ENCODE measurements around the gene UVRAG.

The UVRAG gene

DNA sequence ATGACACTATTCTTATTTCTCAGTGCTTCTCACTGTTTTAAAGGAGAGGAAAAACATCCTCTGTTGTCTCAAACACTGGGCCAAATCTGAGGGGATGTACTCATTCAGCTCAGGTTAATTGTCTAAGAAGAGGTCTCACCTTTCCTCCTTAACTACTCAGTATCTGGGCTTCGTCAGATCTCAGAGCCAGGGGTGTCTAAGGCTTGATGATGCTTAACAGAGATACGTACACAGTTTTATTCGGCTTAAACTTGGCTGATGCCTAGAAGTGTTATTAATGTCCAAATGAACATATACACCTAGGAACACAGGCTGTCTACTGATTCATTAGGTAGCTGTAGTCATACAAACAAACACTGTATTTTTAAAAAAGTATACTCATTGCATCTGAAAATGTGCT lies 85.8 kb downstream of the UVRAG start:
- TF ChIP-seq ZBTB7A (IDR thresholded peaks at IDR 0.05; ENCODE audit: low read depth) (no peak), TAF1 (IDR thresholded peaks at IDR 0.05; ENCODE audit: low read depth) (no peak)

DNA sequence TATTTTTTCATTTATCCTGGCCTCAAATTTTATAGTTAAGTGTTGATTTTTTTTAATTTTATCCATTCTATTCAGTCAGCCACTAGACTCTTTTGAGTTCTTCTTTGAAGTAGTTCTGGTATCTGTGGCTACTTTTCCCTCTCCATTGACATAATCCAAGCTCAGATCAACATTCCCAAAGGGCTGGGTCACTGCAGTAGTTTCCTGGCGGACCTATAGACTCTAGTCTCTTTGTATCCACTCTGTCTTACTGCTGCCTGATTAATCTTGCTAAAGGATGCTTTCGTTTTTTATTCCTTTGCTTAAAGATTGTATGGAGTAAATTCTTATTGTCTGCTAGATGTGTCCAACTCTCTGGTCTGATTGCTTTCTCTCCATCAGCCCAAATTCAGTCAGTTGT lies 87.6 kb downstream of the UVRAG start:
- TF ChIP-seq, protein P1, sequence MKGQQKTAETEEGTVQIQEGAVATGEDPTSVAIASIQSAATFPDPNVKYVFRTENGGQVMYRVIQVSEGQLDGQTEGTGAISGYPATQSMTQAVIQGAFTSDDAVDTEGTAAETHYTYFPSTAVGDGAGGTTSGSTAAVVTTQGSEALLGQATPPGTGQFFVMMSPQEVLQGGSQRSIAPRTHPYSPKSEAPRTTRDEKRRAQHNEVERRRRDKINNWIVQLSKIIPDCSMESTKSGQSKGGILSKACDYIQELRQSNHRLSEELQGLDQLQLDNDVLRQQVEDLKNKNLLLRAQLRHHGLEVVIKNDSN (IDR thresholded peaks at IDR 0.05): no peak
- TF ChIP-seq, protein P2, sequence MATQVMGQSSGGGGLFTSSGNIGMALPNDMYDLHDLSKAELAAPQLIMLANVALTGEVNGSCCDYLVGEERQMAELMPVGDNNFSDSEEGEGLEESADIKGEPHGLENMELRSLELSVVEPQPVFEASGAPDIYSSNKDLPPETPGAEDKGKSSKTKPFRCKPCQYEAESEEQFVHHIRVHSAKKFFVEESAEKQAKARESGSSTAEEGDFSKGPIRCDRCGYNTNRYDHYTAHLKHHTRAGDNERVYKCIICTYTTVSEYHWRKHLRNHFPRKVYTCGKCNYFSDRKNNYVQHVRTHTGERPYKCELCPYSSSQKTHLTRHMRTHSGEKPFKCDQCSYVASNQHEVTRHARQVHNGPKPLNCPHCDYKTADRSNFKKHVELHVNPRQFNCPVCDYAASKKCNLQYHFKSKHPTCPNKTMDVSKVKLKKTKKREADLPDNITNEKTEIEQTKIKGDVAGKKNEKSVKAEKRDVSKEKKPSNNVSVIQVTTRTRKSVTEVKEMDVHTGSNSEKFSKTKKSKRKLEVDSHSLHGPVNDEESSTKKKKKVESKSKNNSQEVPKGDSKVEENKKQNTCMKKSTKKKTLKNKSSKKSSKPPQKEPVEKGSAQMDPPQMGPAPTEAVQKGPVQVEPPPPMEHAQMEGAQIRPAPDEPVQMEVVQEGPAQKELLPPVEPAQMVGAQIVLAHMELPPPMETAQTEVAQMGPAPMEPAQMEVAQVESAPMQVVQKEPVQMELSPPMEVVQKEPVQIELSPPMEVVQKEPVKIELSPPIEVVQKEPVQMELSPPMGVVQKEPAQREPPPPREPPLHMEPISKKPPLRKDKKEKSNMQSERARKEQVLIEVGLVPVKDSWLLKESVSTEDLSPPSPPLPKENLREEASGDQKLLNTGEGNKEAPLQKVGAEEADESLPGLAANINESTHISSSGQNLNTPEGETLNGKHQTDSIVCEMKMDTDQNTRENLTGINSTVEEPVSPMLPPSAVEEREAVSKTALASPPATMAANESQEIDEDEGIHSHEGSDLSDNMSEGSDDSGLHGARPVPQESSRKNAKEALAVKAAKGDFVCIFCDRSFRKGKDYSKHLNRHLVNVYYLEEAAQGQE (IDR thresholded peaks at IDR 0.05; ENCODE audit: low read depth): no peak
- TF ChIP-seq FOXM1 (IDR thresholded peaks at IDR 0.05; ENCODE audit: borderline replicate concordance, low read depth): no peak

DNA sequence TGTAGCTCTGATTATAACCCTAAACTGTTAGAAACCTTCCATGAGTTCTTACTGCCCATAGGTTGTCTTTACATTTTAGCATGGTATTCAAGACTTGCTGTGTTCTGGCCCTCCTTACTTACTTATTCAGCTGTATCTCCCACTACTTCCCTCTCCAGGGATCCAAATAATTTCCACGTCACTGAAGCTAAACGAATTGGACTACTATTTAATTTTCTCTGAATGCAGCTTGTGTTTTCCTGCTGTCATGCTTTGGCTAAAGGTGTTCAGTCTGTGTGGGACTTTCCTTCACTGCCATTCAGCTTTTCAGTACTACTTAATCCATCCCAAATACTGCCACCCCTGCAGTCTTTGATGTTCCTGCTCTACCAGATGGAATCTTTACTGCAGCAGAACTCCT lies 88.3 kb downstream of the UVRAG start:
- TF ChIP-seq, protein P3, sequence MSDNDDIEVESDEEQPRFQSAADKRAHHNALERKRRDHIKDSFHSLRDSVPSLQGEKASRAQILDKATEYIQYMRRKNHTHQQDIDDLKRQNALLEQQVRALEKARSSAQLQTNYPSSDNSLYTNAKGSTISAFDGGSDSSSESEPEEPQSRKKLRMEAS (IDR thresholded peaks at IDR 0.05): no peak
- TF ChIP-seq FOXM1 (IDR thresholded peaks at IDR 0.05; ENCODE audit: borderline replicate concordance, low read depth): no peak

DNA sequence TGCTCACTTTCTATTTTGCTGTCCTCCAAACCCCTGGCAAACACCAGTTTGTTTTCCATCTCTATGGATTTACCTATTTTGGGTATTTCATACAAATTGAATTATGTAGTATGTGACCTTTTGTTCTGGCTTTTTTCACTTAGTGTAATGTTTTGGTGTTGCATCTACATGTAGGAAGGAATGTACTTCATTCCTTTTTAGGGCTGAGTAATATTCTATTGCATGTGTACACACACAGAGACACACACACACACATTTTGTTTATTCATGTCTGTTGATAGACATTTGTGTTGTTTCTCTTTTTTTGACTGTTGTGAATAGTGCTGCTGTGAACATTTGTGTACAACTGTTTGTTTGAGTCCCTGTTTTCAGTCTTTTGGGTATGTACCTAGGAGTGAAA lies 90.4 kb downstream of the UVRAG start:
- TF ChIP-seq RAD21 (IDR thresholded peaks at IDR 0.05; ENCODE audit: low read depth) (no peak), NFIC (IDR thresholded peaks at IDR 0.05) (no peak), TAF1 (IDR thresholded peaks at IDR 0.05; ENCODE audit: low read depth) (no peak), FOXM1 (IDR thresholded peaks at IDR 0.05; ENCODE audit: borderline replicate concordance, low read depth) (no peak), CEBPB (IDR thresholded peaks at IDR 0.05) (no peak), YY1 (IDR thresholded peaks at IDR 0.05; ENCODE audit: low read depth) (no peak), EGR1 (IDR thresholded peaks at IDR 0.05) (no peak), EP300 (IDR thresholded peaks at IDR 0.05; ENCODE audit: borderline replicate concordance) (no peak)
- TF ChIP-seq, protein P1 (IDR thresholded peaks at IDR 0.05): no peak
- TF ChIP-seq, protein P3 (IDR thresholded peaks at IDR 0.05): no peak

DNA sequence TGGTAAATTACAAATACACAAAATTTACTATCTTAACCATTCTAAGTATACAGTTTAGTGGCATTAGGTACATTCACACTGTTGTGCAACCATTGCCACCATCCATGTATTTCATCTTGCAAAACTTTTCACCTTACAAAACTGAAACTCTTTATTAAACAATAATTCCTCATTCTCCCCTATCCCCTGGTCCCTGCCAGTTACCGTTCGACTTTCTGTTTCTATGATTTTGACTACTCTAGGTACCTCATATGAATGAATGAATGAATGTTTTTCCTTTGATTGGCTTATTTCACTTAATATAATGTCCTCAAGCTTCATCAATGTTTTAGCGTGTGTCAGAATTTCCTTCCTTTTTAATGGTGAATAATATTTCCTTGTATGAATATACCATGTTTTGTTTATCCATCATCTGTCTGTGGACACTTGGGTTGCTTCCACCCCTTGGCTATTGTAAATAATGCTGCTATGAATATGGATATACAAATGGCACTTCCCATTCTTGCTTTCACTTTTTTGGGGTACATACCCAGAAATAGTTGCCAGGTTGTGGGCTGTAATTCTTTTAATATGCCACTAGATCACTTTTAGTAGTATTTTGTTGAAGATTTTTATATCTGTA lies 93.0 kb downstream of the UVRAG start:
- TF ChIP-seq EGR1 (IDR thresholded peaks at IDR 0.05) (no peak), CEBPB (IDR thresholded peaks at IDR 0.05) (no peak), TEAD4 (IDR thresholded peaks at IDR 0.05) (no peak), EP300 (IDR thresholded peaks at IDR 0.05; ENCODE audit: borderline replicate concordance) (no peak), TAF1 (IDR thresholded peaks at IDR 0.05; ENCODE audit: low read depth) (no peak), TCF12 (IDR thresholded peaks at IDR 0.05; ENCODE audit: low read depth) (no peak)

DNA sequence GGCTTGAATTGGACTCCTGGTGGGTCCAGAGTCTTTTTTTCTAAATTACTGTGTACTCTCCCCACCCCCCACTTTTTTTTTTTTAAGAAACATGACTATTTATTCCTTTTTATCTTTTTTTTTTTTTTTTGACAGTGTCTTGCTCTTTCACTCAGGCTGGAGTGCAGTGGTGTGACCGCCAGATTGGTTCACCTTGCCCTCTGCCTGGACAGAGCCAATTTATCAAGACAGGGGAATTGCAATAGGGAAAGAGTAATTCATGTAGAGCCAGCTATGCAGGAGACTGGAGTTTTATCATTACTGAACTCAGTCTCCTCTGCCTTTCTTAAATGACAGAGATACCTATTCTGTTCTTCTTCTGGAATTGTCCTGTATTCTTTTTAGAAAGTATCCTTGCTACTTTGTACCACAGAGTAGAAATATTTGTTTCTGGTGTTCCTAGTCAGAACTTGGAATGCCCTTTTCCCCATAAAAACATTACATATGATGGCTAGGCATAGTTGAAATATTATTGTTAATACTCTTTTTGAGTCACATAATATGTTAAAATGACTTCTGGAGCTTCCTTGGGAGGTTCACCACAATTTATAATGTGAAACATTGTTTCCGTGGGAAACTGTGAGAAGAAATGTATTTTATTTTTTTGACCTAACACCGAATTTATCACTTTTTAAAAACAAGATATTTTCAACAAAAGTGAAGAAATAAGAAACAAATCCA lies 95.6 kb downstream of the UVRAG start:
- TF ChIP-seq FOXM1 (IDR thresholded peaks at IDR 0.05; ENCODE audit: borderline replicate concordance, low read depth) (no peak), CREB1 (IDR thresholded peaks at IDR 0.05; ENCODE audit: low read depth) (no peak), RAD21 (IDR thresholded peaks at IDR 0.05; ENCODE audit: low read depth) (no peak), EGR1 (IDR thresholded peaks at IDR 0.05) (no peak), ZBTB7A (IDR thresholded peaks at IDR 0.05; ENCODE audit: low read depth) (no peak), TAF1 (IDR thresholded peaks at IDR 0.05; ENCODE audit: low read depth) (no peak)
- TF ChIP-seq, protein P2 (IDR thresholded peaks at IDR 0.05; ENCODE audit: low read depth): no peak

DNA sequence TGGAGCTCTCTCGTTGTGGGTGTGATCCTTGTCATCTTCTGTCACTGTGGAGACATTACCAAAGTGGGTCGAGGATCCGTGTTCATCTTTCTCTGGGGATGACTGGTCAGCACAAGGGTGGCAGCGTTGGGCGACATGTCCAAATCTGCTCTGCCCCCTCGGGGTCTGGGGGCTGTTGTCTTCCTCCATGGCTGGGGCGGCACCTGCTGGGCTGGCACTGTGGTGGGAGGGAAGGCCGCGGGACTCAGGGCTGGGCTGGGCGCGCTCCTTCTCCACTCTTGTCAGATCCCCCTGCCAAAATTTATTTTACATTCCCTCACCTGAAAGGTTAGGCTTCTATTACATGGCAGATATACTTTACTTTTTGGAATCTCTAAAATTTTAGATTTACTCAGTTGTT lies 96.4 kb downstream of the UVRAG start:
- no peak for TF ChIP-seq NFIC (IDR thresholded peaks at IDR 0.05)
- TF ChIP-seq, protein P3 (IDR thresholded peaks at IDR 0.05): no peak
- no peak for TF ChIP-seq EGR1 (IDR thresholded peaks at IDR 0.05)
- no peak for TF ChIP-seq CREB1 (IDR thresholded peaks at IDR 0.05; ENCODE audit: low read depth)
- TF ChIP-seq, protein P1 (IDR thresholded peaks at IDR 0.05): no peak
- TF ChIP-seq TCF12 (IDR thresholded peaks at IDR 0.05; ENCODE audit: low read depth): no peak
- TF ChIP-seq TEAD4 (IDR thresholded peaks at IDR 0.05): no peak
- TF ChIP-seq EP300 (IDR thresholded peaks at IDR 0.05; ENCODE audit: borderline replicate concordance): no peak
- TF ChIP-seq FOXM1 (IDR thresholded peaks at IDR 0.05; ENCODE audit: borderline replicate concordance, low read depth): no peak
- no peak for TF ChIP-seq TAF1 (IDR thresholded peaks at IDR 0.05; ENCODE audit: low read depth)
- TF ChIP-seq YY1 (IDR thresholded peaks at IDR 0.05; ENCODE audit: low read depth): no peak

Measured in Ishikawa (cell line).